GM12878 (cell line): ENCODE data around the gene GUCY2D. TPM values are rescaled to one million over a fixed set of nuclear protein-coding genes. Genes with fewer than 3 reads are reported as not detected.
A peak's percentile ranks its signal among the peaks of the same experiment; 100 is the strongest.

Experiments used
- ATAC-seq: fragments of 200-7000 bp; cut with Tn5 transposase; 3 replicates; pipeline ENCODE4 v1.9.1; 2020; ENCODE audit warnings: mild to moderate bottlenecking, moderate library complexity
- BruUV-seq: library from RNA; stranded (reverse); fragments of 400-500 nt; replicated peaks from 2 replicates; lab custom pipeline; 2021; lab: Mats Ljungman, UMichigan
- CTCF ChIA-PET: fragments of 300-600 bp; sonication (Branson Sonifier 250); formaldehyde crosslinking; extraction: SDS; loops from one replicate; lab custom pipeline; 2021; ENCODE audit warnings: inconsistent platforms; lab: Yijun Ruan, JAX
- POLR2A ChIA-PET: fragments of 350-600 bp; formaldehyde crosslinking; extraction: SDS; loops from one replicate; lab custom pipeline; 2021; ENCODE audit warnings: inconsistent platforms; lab: Charles Lee
- RAD21 ChIA-PET: fragments of 300-600 bp; sonication (Branson Sonifier 250); formaldehyde crosslinking; loops from one replicate; lab custom pipeline; 2023; ENCODE audit warnings: antibody characterized with exemption; ENCODE audit not compliant: unreplicated experiment; lab: Charles Lee
- SMC1A ChIA-PET: fragments of 300-600 bp; sonication (Branson Sonifier 250); formaldehyde crosslinking; loops from one replicate; lab custom pipeline; 2023; ENCODE audit not compliant: unreplicated experiment, uncharacterized antibody; lab: Charles Lee
- DNase-seq: peaks from one replicate; pipeline ENCODE4 v3.0.0-alpha.2; 2011; ENCODE audit warnings: low read depth, low spot score
- FAIRE-seq: peaks from 3 replicates; lab custom pipeline; 2011; peaks lifted over from hg19 to GRCh38; lab: Jason Lieb, UNC
- H2AFZ ChIP-seq: 2 replicates; pipeline ENCODE4 v1.6.0; 2011; ENCODE audit warnings: low read depth, low read length, control low read depth; ENCODE audit not compliant: control insufficient read depth
- H3K27ac ChIP-seq: 2 replicates; pipeline ENCODE4 v1.5.1; 2011; ENCODE audit warnings: control low read depth; ENCODE audit not compliant: control insufficient read depth, insufficient read depth
- H3K27me3 ChIP-seq, 2 experiments: replicated peaks in 1 of 2; 2 replicates each; pipeline versions ENCODE4 v1.6.0 to v1.6.1; 2011; ENCODE audit warnings: low read length in 1 of 2; ENCODE audit not compliant: control insufficient read depth in 2 of 2, insufficient read depth in 2 of 2
- H3K36me3 ChIP-seq, 2 experiments: 2 replicates each; pipeline ENCODE4 v1.5.1; 2011; ENCODE audit warnings: low read length in 1 of 2; ENCODE audit not compliant: control insufficient read depth in 2 of 2, insufficient read depth in 2 of 2
- H3K4me1 ChIP-seq: 2 replicates; pipeline ENCODE4 v1.6.1; 2011; ENCODE audit warnings: mild to moderate bottlenecking, low read length, moderate library complexity, mixed read lengths; ENCODE audit not compliant: control insufficient read depth, insufficient read depth
- H3K4me2 ChIP-seq: 2 replicates; pipeline ENCODE4 v1.6.0; 2011; ENCODE audit warnings: control low read depth; ENCODE audit not compliant: control insufficient read depth, insufficient read depth
- H3K4me3 ChIP-seq: fragments of 200-600 bp; sonication (generic); 2 replicates; pipeline ENCODE4 v1.5.1; 2016
- H3K79me2 ChIP-seq: 2 replicates; pipeline ENCODE4 v1.6.0; 2011; ENCODE audit warnings: low read length; ENCODE audit not compliant: control insufficient read depth, insufficient read depth
- H3K9ac ChIP-seq: 2 replicates; pipeline ENCODE4 v1.8.0; 2011; ENCODE audit warnings: low read length, control low read depth, mixed read lengths; ENCODE audit not compliant: control insufficient read depth, insufficient read depth
- H3K9me3 ChIP-seq: replicated peaks from 3 replicates; pipeline ENCODE4 v1.5.1; 2011; ENCODE audit warnings: mild to moderate bottlenecking, low read length; ENCODE audit not compliant: control insufficient read depth, insufficient read depth
- H4K20me1 ChIP-seq: 2 replicates; pipeline ENCODE4 v1.6.0; 2011; ENCODE audit not compliant: control insufficient read depth, insufficient read depth
- BRCA1 ChIP-seq: IDR thresholded peaks from 2 replicates; pipeline ENCODE4 v1.6.1; 2011; ENCODE audit warnings: low read depth, low read length, improper control_type of control experiment
- CHD4 ChIP-seq: fragments of 200-600 bp; sonication (generic); IDR thresholded peaks from 2 replicates; pipeline ENCODE4 v1.6.1; 2016; ENCODE audit warnings: mild to moderate bottlenecking
- NFXL1 ChIP-seq: fragments of 450-650 bp; IDR thresholded peaks from 2 replicates; pipeline ENCODE4 v1.6.1; 2017; ENCODE audit warnings: antibody characterized with exemption, mild to moderate bottlenecking, borderline replicate concordance
- PAX8 ChIP-seq: fragments of 450-650 bp; IDR thresholded peaks from 2 replicates; pipeline ENCODE4 v1.6.1; 2017; ENCODE audit warnings: mild to moderate bottlenecking, moderate library complexity
- SMAD1 ChIP-seq: fragments of 450-650 bp; IDR thresholded peaks from 2 replicates; pipeline ENCODE4 v1.6.1; 2018; ENCODE audit warnings: mild to moderate bottlenecking, low read depth; ENCODE audit not compliant: partially characterized antibody
- TARDBP ChIP-seq: IDR thresholded peaks from 2 replicates; pipeline ENCODE4 v1.6.1; 2016; ENCODE audit warnings: borderline replicate concordance
- ZBED1 ChIP-seq: IDR thresholded peaks from 2 replicates; pipeline ENCODE4 v1.6.1; 2016; ENCODE audit warnings: borderline replicate concordance
- WGBS: methylation state at CpG from one replicate; pipeline ENCODE4 v1.1.6; 2016; ENCODE audit warnings: low lambda C conversion rate; ENCODE audit not compliant: insufficient replicate concordance, insufficient coverage; ENCODE audit errors: missing lambda C conversion rate; 5-methylcytosine and 5-hydroxymethylcytosine counted together
- in situ Hi-C: fragments of 300-500 bp; cut with MboI; formaldehyde crosslinking; loops from 9 replicates; pipeline ENCODE4 v1.14.3; 2018; ENCODE audit warnings: mixed read lengths
- intact Hi-C: fragments of 100-400 bp; cut with micrococcal nuclease; formaldehyde crosslinking; loops from one replicate; pipeline ENCODE4 v1.14.2; 2022; ENCODE audit not compliant: unreplicated experiment
- polyA plus RNA-seq, 11 experiments: library from polyadenylated mRNA; depleted of rRNA in 4 of 11; unstranded in 6 of 11; stranded (reverse) in 5 of 11; fragments of >200 nt; fragmentation: Nextera tagmentation in 4 of 11; fragmentation: Illumina TruSeq in 1 of 11; extraction: Ambion mirVana in 4 of 11; extraction: Trizol in 1 of 11; gene quantifications; 1 replicate in 1 of 11; 2 replicates in 10 of 11; pipeline versions ENCODE4 v1.2.1 to v1.2.3, GENCODE V29; 2011 to 2016; ENCODE audit warnings: inconsistent platforms in 2 of 11, missing spikeins in 2 of 11, low read depth in 1 of 11
- total RNA-seq, 4 experiments: library from RNA; depleted of rRNA in 3 of 4; stranded (reverse); fragments of >200 nt in 3 of 4; fragmentation: Illumina TruSeq in 1 of 4; extraction: Trizol in 1 of 4; gene quantifications; 2 replicates each; pipeline versions ENCODE4 v1.2.1 to v1.2.3, GENCODE V29; 2013 to 2021

GUCY2D gene
- total and polyA plus RNA-seq, 10 of the 15 experiments (the other 5 are each of a cell fraction or from before 2014, with no cell fraction given) = not detected

DNA sequence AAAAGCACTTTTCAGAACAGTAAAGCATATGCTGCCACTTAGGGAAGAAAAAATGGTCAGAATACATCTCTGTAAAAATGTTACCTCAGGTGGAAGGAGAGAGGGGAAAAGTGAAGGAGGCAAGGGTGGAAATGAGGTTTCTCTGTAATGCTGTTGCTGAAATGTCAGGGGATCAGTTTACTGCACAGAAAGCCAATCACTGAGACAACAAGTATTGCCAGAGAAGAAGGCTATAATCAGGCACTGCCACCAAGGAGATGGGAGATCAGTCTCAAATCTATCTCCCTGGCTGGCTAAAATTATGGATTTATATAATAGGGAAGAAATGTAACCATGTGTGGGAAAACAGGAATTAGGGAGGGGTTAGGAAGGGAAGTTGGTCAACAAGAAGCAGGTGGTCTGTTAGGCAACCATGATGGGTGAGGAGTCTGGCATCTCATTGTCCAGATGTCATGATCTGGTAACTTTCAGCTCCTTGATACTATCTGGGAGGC, 27.7 kb upstream of the GUCY2D start:
- intact Hi-C loops (no loop called here), in situ Hi-C loops (no loop called here)
- TF ChIP-seq SMAD1 = no peak
- 0 out of 2 replicates have a peak, but pooled peaks have one; percentile 36 for TF ChIP-seq NFXL1
- no peak for ATAC-seq
- Histone ChIP-seq H3K4me3 (no peak overlapping the region), H4K20me1 (no peaks in the 10 kb centered on the region), H3K9ac (no peak overlapping the region), H3K27ac (no peak overlapping the region), H2AFZ (no peak overlapping the region), H3K27me3 (no peaks in the 10 kb centered on the region), H3K79me2 (no peaks in the 10 kb centered on the region), H3K4me1 (no peaks in the 10 kb centered on the region), H3K4me2 (no peak overlapping the region), H3K36me3 (no peaks in the 10 kb centered on the region), H3K9me3 (peaks cover 7% of the 10 kb centered on the region)
- BruUV-seq = no TSS peak
- POLR2A ChIA-PET = no interaction called here
- no peak for DNase-seq
- RAD21 ChIA-PET = no interaction called here
- SMC1A ChIA-PET = interaction anchor here (0.8 kb wide), 1 partner anchor 15 kb away, joined by 3 read pairs; no protein-coding TSS in a partner anchor
- CTCF ChIA-PET = no interaction called here
- no peak for FAIRE-seq

DNA sequence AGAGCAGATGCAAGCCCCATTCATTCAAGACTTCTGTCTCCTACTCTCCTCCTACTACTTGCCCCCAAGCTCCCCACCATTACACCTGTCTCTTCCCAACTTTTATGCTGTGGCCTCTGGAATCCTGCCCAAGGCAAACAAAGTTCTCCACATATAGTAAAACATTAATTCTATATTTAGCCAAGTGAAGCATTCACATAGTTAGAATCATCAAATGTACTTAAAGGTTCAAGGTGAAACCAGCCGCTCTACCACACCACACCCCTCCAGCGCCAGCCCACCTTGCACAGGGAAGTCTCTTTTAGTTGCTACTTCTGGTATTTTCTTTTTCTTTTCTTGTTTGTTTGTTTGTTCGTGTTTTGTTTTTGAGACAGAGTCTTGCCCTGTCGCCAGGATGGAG, 25.4 kb upstream of the GUCY2D start:
- SMC1A ChIA-PET = no interaction called here
- no peak for TF ChIP-seq TARDBP
- no peak for TF ChIP-seq BRCA1
- TF ChIP-seq ZBED1 = no peak
- TF ChIP-seq PAX8 = no peak
- no peak for TF ChIP-seq CHD4
- POLR2A ChIA-PET = no interaction called here
- H2AFZ ChIP-seq = no peak overlapping the region
- no peak overlapping the region for H3K27ac ChIP-seq
- H3K4me1 ChIP-seq = no peaks in the 10 kb centered on the region
- H3K79me2 ChIP-seq = no peaks in the 10 kb centered on the region
- H3K4me3 ChIP-seq = no peak overlapping the region
- BruUV-seq = no TSS peak
- H3K4me2 ChIP-seq = no peak overlapping the region
- WGBS = 38% methylated on average over 4 of the region's 4 CpGs
- H3K36me3 ChIP-seq = no peaks in the 10 kb centered on the region
- CTCF ChIA-PET = interaction anchor here (1.2 to 16.8 kb wide), 2 partner anchors 13 to 111 kb away, joined by 3 to 308 read pairs; no protein-coding TSS in a partner anchor
- intact Hi-C loops (no loop called here), in situ Hi-C loops (no loop called here)
- DNase-seq = no peak
- no peak for FAIRE-seq
- no peaks in the 10 kb centered on the region for H3K27me3 ChIP-seq
- no peak overlapping the region for H3K9ac ChIP-seq
- ATAC-seq = no peak
- RAD21 ChIA-PET = no interaction called here
- no peaks in the 10 kb centered on the region for H4K20me1 ChIP-seq
- H3K9me3 ChIP-seq = peaks cover 7% of the 10 kb centered on the region
